CD14-positive monocyte (primary cell): Measurements from ENCODE around the gene SNX4. TPM values are rescaled to one million over a fixed set of nuclear protein-coding genes. Genes with fewer than 3 reads are reported as not detected.

Source experiments
- DNase-seq, 3 donors: peaks; one replicate each; pipeline ENCODE4 v3.0.0-alpha.2; 2011 to 2022
- H2AFZ ChIP-seq: 2 replicates; pipeline ENCODE4 v1.6.0; 2012; ENCODE audit warnings: mild to moderate bottlenecking, low read depth, low read length, inconsistent platforms; ENCODE audit not compliant: insufficient read depth, poor library complexity, severe bottlenecking
- H3K27ac ChIP-seq, 2 donors: 1 replicate in 1 of 2; 2 replicates in 1 of 2; pipeline ENCODE4 v1.5.1; 2012 to 2013; ENCODE audit warnings: low read length in 2 of 2, control low read depth in 1 of 2, inconsistent platforms in 1 of 2, low read depth in 1 of 2, mild to moderate bottlenecking in 1 of 2
- H3K27me3 ChIP-seq, 2 donors: one replicate each; pipeline versions ENCODE4 v1.6.0 to v1.6.1; 2011 to 2013; ENCODE audit warnings: low read length in 2 of 2; ENCODE audit not compliant: control insufficient read depth in 2 of 2, insufficient read depth in 2 of 2
- H3K36me3 ChIP-seq, 2 donors: replicated peaks in 1 of 2; 1 replicate in 1 of 2; 2 replicates in 1 of 2; pipeline versions ENCODE4 v1.5.1 to v1.6.1; 2012 to 2013; ENCODE audit warnings: low read length in 2 of 2, control low read depth in 1 of 2, inconsistent platforms in 1 of 2, mild to moderate bottlenecking in 1 of 2; ENCODE audit not compliant: insufficient read depth in 2 of 2, control insufficient read depth in 1 of 2
- H3K4me1 ChIP-seq, 2 donors: 1 replicate in 1 of 2; 2 replicates in 1 of 2; pipeline versions ENCODE4 v1.5.1 to v1.6.1; 2012 to 2013; ENCODE audit warnings: low read length in 2 of 2, control low read depth in 1 of 2, inconsistent platforms in 1 of 2, mild to moderate bottlenecking in 1 of 2, moderate library complexity in 1 of 2; ENCODE audit not compliant: insufficient read depth in 2 of 2, control insufficient read depth in 1 of 2
- H3K4me2 ChIP-seq: replicated peaks from 2 replicates; pipeline ENCODE3; 2012; ENCODE audit warnings: low read length, moderate library complexity, mild to moderate bottlenecking; ENCODE audit not compliant: poor library complexity, severe bottlenecking; ENCODE audit errors: extremely low read depth
- H3K4me3 ChIP-seq, 3 experiments: fragments of 200-600 bp in 1 of 3; sonication (generic) in 1 of 3; replicated peaks in 1 of 3; 1 replicate in 2 of 3; 2 replicates in 1 of 3; pipeline ENCODE4 v1.5.1; 2011 to 2013; ENCODE audit warnings: low read length in 3 of 3, mild to moderate bottlenecking in 3 of 3, control low read depth in 2 of 3, low read depth in 2 of 3, inconsistent platforms in 1 of 3, moderate library complexity in 1 of 3
- H3K79me2 ChIP-seq: 2 replicates; pipeline ENCODE4 v1.6.0; 2012; ENCODE audit warnings: mild to moderate bottlenecking, control low read depth, inconsistent platforms, low read length, moderate library complexity; ENCODE audit not compliant: insufficient read depth
- H3K9ac ChIP-seq: 2 replicates; pipeline ENCODE4 v1.6.0; 2017; ENCODE audit warnings: low read length, mild to moderate bottlenecking; ENCODE audit not compliant: insufficient read depth, poor library complexity, severe bottlenecking
- H3K9me3 ChIP-seq, 2 donors: replicated peaks in 1 of 2; 1 replicate in 1 of 2; 2 replicates in 1 of 2; pipeline versions ENCODE4 v1.5.1 to v1.6.1; 2012 to 2013; ENCODE audit warnings: low read length in 2 of 2, control low read depth in 1 of 2; ENCODE audit not compliant: control insufficient read depth in 1 of 2, insufficient read depth in 1 of 2
- H4K20me1 ChIP-seq: 2 replicates; pipeline ENCODE4 v1.6.0; 2012; ENCODE audit warnings: mild to moderate bottlenecking, low read length, control low read depth, moderate library complexity; ENCODE audit not compliant: insufficient read depth
- H3K27ac Mint-ChIP-seq, 7 donors: one replicate each; pipeline ENCODE4 v1.8.0; 2020; ENCODE audit warnings: mild to moderate bottlenecking in 7 of 7, mixed read lengths in 7 of 7, moderate library complexity in 6 of 7, inconsistent platforms in 2 of 7
- H3K27me3 Mint-ChIP-seq, 3 donors: one replicate each; pipeline ENCODE4 v1.8.0; 2021 to 2022; ENCODE audit warnings: low read depth in 3 of 3, mild to moderate bottlenecking in 3 of 3, mixed read lengths in 3 of 3, moderate library complexity in 3 of 3, inconsistent platforms in 1 of 3
- H3K36me3 Mint-ChIP-seq, 2 donors: one replicate each; pipeline ENCODE4 v1.8.0; 2020; ENCODE audit warnings: mixed read lengths in 2 of 2, inconsistent platforms in 1 of 2, mild to moderate bottlenecking in 1 of 2
- H3K4me1 Mint-ChIP-seq: one replicate; pipeline ENCODE4 v1.8.0; 2020; ENCODE audit warnings: mild to moderate bottlenecking, mixed read lengths
- H3K4me3 Mint-ChIP-seq, 2 donors: one replicate each; pipeline ENCODE4 v1.8.0; 2020; ENCODE audit warnings: mild to moderate bottlenecking in 2 of 2, mixed read lengths in 2 of 2, moderate library complexity in 1 of 2
- H3K9me3 Mint-ChIP-seq, 7 donors: one replicate each; pipeline ENCODE4 v1.8.0; 2020 to 2022; ENCODE audit warnings: mixed read lengths in 7 of 7, mild to moderate bottlenecking in 6 of 7, moderate library complexity in 6 of 7, inconsistent platforms in 2 of 7
- WGBS: methylation state at CpG from one replicate; pipeline ENCODE4 v1.1.5; 2013; ENCODE audit warnings: missing lambda C conversion rate; ENCODE audit not compliant: insufficient coverage; 5-methylcytosine and 5-hydroxymethylcytosine counted together
- intact Hi-C, 2 donors: fragments of 100-400 bp; cut with micrococcal nuclease; formaldehyde crosslinking; loops; one replicate each; pipeline versions ENCODE4 v1.15.0 to v1.15.1; 2023
- polyA plus RNA-seq, 3 donors: library from polyadenylated mRNA; depleted of rRNA in 1 of 3; unstranded in 2 of 3; stranded (reverse) in 1 of 3; fragments of 300-500 nt in 2 of 3; fragments of >200 nt in 1 of 3; fragmentation: Illumina TruSeq in 2 of 3; gene quantifications; 1 replicate in 2 of 3; 2 replicates in 1 of 3; pipeline ENCODE4 v1.2.3, GENCODE V29; 2012 to 2021
- TF ChIP-seq, protein P1 (sequence below): fragments of 200-600 bp; IDR thresholded peaks from one replicate; pipeline ENCODE4 v1.8.0; 2022; ENCODE audit warnings: antibody characterized with exemption, mild to moderate bottlenecking

Gene SNX4
- polyA plus RNA-seq, 3 donors: 6.8 to 51.5 (median 40.8) TPM

DNA sequence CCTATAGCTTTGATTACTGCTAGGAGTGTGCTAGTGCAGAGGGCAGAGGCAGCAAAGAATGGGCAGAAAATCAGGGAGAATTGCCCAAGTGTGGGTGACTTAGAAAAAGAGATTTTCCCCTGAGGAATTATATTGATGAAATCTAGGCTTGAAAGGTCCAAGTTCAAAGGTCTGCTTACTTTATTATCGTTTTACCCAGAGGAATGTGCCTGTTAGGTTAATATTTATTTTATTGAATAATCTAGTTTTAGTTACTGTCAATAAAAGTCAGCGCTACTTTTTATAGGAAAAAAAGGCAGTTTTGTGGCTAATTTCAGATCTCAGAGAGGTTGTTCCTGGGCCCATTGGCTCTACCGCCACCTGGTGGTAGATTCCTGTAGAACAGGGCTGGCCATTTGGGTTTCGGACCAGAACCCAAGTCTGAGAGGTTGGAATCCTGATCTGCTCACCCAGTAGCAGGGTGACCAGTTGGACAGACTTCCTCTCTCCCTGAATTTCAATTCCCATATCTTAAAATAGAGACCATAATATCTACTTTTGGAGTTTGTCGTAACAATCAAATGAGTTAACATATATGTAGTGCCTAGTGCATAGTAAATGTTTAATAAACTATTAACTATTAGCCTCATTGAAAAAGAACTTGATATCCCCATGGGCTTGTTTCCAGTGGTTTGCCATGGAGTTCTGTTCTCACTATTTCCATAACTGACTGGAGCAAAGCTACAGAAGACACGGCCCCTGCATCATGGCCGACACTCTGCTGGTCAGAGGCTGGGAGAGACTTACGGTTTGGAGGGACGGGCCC, 82.2 kb downstream of the SNX4 start:
- 64% methylated on average over 2 of the region's 9 CpGs for WGBS
- H2AFZ ChIP-seq: no peak overlapping the region

DNA sequence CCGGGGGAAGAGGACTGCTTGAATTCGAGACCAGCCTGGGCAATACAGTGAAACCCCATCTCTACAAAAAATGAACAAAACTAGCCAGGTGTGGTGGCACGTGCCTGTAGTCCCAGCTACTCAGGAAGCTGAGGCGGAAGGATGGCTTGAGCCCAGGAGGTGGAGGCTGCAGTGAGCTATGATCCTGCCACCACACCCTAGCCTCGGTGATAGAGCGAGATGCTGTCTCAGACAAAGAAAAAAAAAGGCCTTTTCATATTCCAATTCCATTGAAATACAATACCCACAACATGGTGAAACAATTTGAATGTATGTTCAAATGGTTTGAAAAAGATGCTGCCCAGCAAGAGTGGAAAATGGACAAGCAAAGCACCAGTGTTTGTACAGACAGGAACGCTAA, 83.1 kb downstream of the SNX4 start:
- H3K4me3 ChIP-seq: no peak overlapping the region
- H3K27me3 ChIP-seq: no peaks in the 10 kb centered on the region
- H3K36me3 Mint-ChIP-seq: no peaks in the 10 kb centered on the region
- no peak overlapping the region for H3K4me2 ChIP-seq
- peaks cover 0 to 2% (median 2%) of the 10 kb centered on the region in 3 donors for H3K27me3 Mint-ChIP-seq
- TF ChIP-seq, protein P1, sequence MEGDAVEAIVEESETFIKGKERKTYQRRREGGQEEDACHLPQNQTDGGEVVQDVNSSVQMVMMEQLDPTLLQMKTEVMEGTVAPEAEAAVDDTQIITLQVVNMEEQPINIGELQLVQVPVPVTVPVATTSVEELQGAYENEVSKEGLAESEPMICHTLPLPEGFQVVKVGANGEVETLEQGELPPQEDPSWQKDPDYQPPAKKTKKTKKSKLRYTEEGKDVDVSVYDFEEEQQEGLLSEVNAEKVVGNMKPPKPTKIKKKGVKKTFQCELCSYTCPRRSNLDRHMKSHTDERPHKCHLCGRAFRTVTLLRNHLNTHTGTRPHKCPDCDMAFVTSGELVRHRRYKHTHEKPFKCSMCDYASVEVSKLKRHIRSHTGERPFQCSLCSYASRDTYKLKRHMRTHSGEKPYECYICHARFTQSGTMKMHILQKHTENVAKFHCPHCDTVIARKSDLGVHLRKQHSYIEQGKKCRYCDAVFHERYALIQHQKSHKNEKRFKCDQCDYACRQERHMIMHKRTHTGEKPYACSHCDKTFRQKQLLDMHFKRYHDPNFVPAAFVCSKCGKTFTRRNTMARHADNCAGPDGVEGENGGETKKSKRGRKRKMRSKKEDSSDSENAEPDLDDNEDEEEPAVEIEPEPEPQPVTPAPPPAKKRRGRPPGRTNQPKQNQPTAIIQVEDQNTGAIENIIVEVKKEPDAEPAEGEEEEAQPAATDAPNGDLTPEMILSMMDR: no peak
- H3K36me3 ChIP-seq: no peaks in the 10 kb centered on the region
- peaks cover 6% of the 10 kb centered on the region for H3K4me1 Mint-ChIP-seq
- H3K27ac ChIP-seq: no peak overlapping the region
- H4K20me1 ChIP-seq: no peaks in the 10 kb centered on the region
- no peak overlapping the region for H2AFZ ChIP-seq
- peaks cover 0 to 2% (median 0%) of the 10 kb centered on the region in 7 donors for H3K9me3 Mint-ChIP-seq
- no peak overlapping the region for H3K9ac ChIP-seq
- no peak overlapping the region for H3K27ac Mint-ChIP-seq
- H3K4me3 Mint-ChIP-seq: no peak overlapping the region
- no peaks in the 10 kb centered on the region for H3K79me2 ChIP-seq
- no peak for DNase-seq
- H3K4me1 ChIP-seq: no peaks in the 10 kb centered on the region
- 85% methylated on average over 4 of the region's 7 CpGs for WGBS
- intact Hi-C loops: loop anchor here (2.0 to 10.0 kb wide), 4 partner anchors 440 to 512 kb away; no protein-coding TSS in a partner anchor
- H3K9me3 ChIP-seq: no peaks in the 10 kb centered on the region

More for the DNA sequence above, 82.2 kb downstream of the SNX4 start:
- no peak overlapping the region for H3K27ac Mint-ChIP-seq
- peaks cover 1 to 2% (median 2%) of the 10 kb centered on the region in 3 donors for H3K27me3 Mint-ChIP-seq
- H3K27me3 ChIP-seq: no peaks in the 10 kb centered on the region
- H3K36me3 Mint-ChIP-seq: peaks cover 7 to 8% of the 10 kb centered on the region in 2 donors
- H3K27ac ChIP-seq: no peak overlapping the region
- H3K9me3 ChIP-seq: no peaks in the 10 kb centered on the region
- DNase-seq: peak; percentile 35 to 56 (median 45)
- TF ChIP-seq, protein P1: peak; percentile 93
- H3K4me3 ChIP-seq: no peak overlapping the region
- no peaks in the 10 kb centered on the region for H4K20me1 ChIP-seq
- peaks cover 0 to 2% (median 0%) of the 10 kb centered on the region in 7 donors for H3K9me3 Mint-ChIP-seq
- H3K79me2 ChIP-seq: no peaks in the 10 kb centered on the region
- no peaks in the 10 kb centered on the region for H3K36me3 ChIP-seq
- H3K9ac ChIP-seq: no peak overlapping the region
- peaks cover 6% of the 10 kb centered on the region for H3K4me1 Mint-ChIP-seq
- no peak overlapping the region for H3K4me3 Mint-ChIP-seq
- no peak overlapping the region for H3K4me2 ChIP-seq
- intact Hi-C loops: loop anchor here (2.0 to 10.0 kb wide), 4 partner anchors 441 to 513 kb away; no protein-coding TSS in a partner anchor
- no peaks in the 10 kb centered on the region for H3K4me1 ChIP-seq
